AG10803 (cell line): ENCODE measurements around the gene CDON.

Experiments used
- DNase-seq: peaks from one replicate; pipeline ENCODE4 v3.0.0; 2010; ENCODE audit warnings: low read depth
- H3K4me3 ChIP-seq: 2 replicates; pipeline ENCODE4 v1.5.1; 2011; ENCODE audit warnings: mild to moderate bottlenecking, low read length, control low read depth
- CTCF ChIP-seq: conservative IDR thresholded peaks from 2 replicates; pipeline ENCODE4 v1.5.1; 2011; ENCODE audit warnings: mild to moderate bottlenecking, low read length, control low read depth, inconsistent platforms

The CDON gene

GRCh38 chr11:126104420-126104819 is 41.8 kb upstream of the CDON start:
- TF ChIP-seq CTCF, result no peak
- DNase-seq, result no peak
- no peak overlapping the region for H3K4me3 ChIP-seq

- no peak overlapping the region for H3K4me3 ChIP-seq
- TF ChIP-seq CTCF, result no peak
- DNase-seq, result no peak
These were observed 40.5 kb upstream of the CDON start for GRCh38 chr11:126103150-126103549.

- no peak for TF ChIP-seq CTCF
- no peak overlapping the region for H3K4me3 ChIP-seq
- peak; percentile 12 for DNase-seq
These were observed 39.8 kb upstream of the CDON start for GRCh38 chr11:126102436-126102981.

GRCh38 chr11:126101930-126102283 is 39.2 kb upstream of the CDON start:
- TF ChIP-seq CTCF, result no peak
- H3K4me3 ChIP-seq, result no peak overlapping the region
- no peak for DNase-seq

- no peak for TF ChIP-seq CTCF
- DNase-seq, result peak; percentile 24
- no peak overlapping the region for H3K4me3 ChIP-seq
These were observed 38.7 kb upstream of the CDON start for GRCh38 chr11:126101251-126101929.

- no peak overlapping the region for H3K4me3 ChIP-seq
- TF ChIP-seq CTCF, result no peak
- no peak for DNase-seq
These were observed 38.0 kb upstream of the CDON start for GRCh38 chr11:126100716-126101115.

GRCh38 chr11:126098204-126098769 is 35.6 kb upstream of the CDON start:
- DNase-seq, result no peak
- H3K4me3 ChIP-seq, result no peak overlapping the region
- TF ChIP-seq CTCF, result no peak
